Tibial nerve (tissue), 4 donors: ENCODE data around the gene CDR2L. TPM values are rescaled to one million over a fixed set of nuclear protein-coding genes. Genes with fewer than 3 reads are reported as not detected.

ENCODE experiments used
- DNase-seq, 2 donors: peaks; one replicate each; pipeline ENCODE4 v3.0.0-alpha.2; 2019; ENCODE audit warnings: low spot score in 2 of 2
- H3K27ac ChIP-seq, 4 donors: fragments of 200-600 bp; sonication (generic) in 3 of 4; one replicate each; pipeline ENCODE4 v1.5.1; 2017 to 2019; ENCODE audit warnings: mild to moderate bottlenecking in 1 of 4
- H3K27me3 ChIP-seq, 2 donors: fragments of 200-600 bp; sonication (generic) in 1 of 2; one replicate each; pipeline versions ENCODE4 v1.5.1 to v1.6.0; 2017 to 2019
- H3K36me3 ChIP-seq, 3 donors: fragments of 200-600 bp; sonication (generic); one replicate each; pipeline ENCODE4 v1.5.1; 2018 to 2019
- H3K4me1 ChIP-seq, 4 donors: fragments of 200-600 bp; sonication (generic) in 3 of 4; one replicate each; pipeline ENCODE4 v1.5.1; 2017 to 2019
- H3K4me3 ChIP-seq, 4 donors: fragments of 200-600 bp; sonication (generic) in 3 of 4; one replicate each; pipeline ENCODE4 v1.5.1; 2017 to 2019; ENCODE audit warnings: mild to moderate bottlenecking in 1 of 4, moderate library complexity in 1 of 4
- H3K9me3 ChIP-seq, 4 donors: fragments of 200-600 bp; sonication (generic) in 3 of 4; one replicate each; pipeline ENCODE4 v1.5.1; 2017 to 2019
- EP300 ChIP-seq, 2 donors: sonication (generic); formaldehyde crosslinking; IDR thresholded peaks; one replicate each; pipeline ENCODE4 v1.6.1; 2017; ENCODE audit warnings: antibody characterized with exemption in 2 of 2, mild to moderate bottlenecking in 1 of 2
- POLR2A ChIP-seq, 2 donors: fragments of 450-650 bp; IDR thresholded peaks; one replicate each; pipeline ENCODE4 v1.6.1; 2017; ENCODE audit warnings: antibody characterized with exemption in 2 of 2, mild to moderate bottlenecking in 2 of 2, moderate library complexity in 2 of 2
- WGBS, 2 donors: methylation state at CpG; one replicate each; pipeline ENCODE4 v1.1.5; 2018; 5-methylcytosine and 5-hydroxymethylcytosine counted together
- total RNA-seq, 4 donors: library from RNA; depleted of rRNA; stranded (reverse); fragments of >200 nt; gene quantifications; one replicate each; pipeline ENCODE4 v1.1.0, GENCODE V29; 2016
- TF ChIP-seq, protein P1 (sequence below), 5 experiments: fragments of 200-600 bp in 3 of 5; fragments of 450-650 bp in 2 of 5; sonication (generic) in 3 of 5; IDR thresholded peaks; one replicate each; pipeline ENCODE4 v1.5.1; 2016 to 2019; ENCODE audit warnings: antibody characterized with exemption in 5 of 5, mild to moderate bottlenecking in 3 of 5, moderate library complexity in 2 of 5

The CDR2L gene
- total RNA-seq, 4 donors from 2014 or later = 10.7 to 19.2 (median 13.9) TPM

DNA sequence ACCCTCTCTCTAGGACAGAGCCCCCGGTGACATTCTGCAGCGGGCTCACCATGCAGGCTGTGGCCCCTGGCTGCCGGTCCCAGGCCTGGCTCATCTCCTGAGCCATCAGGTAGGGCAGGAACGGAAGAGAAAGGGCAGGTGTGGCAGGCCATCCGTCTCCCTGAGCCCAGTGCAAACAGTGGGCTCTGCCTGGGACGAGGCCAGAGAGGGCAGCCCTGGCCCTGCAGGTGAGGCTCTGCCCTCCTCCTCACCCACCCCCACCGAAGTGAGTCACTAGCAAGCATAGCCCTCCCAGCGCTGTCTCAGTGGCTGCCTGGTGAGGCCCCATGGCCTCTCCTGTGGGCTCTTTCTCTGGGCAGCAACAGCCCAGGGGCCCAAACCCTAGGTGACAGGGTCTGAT is 37.2 kb upstream of the CDR2L start:
- Histone ChIP-seq H3K36me3 (no peaks in the 10 kb centered on the region), H3K4me3 (no peak overlapping the region), H3K4me1 (no peaks in the 10 kb centered on the region), H3K27me3 (peaks cover 0 to 28% of the 10 kb centered on the region in 2 donors), H3K9me3 (no peaks in the 10 kb centered on the region), H3K27ac (no peak overlapping the region)
- TF ChIP-seq EP300 (IDR thresholded peaks at IDR 0.05) (no peak), POLR2A (IDR thresholded peaks at IDR 0.05) (no peak)
- TF ChIP-seq, protein P1, sequence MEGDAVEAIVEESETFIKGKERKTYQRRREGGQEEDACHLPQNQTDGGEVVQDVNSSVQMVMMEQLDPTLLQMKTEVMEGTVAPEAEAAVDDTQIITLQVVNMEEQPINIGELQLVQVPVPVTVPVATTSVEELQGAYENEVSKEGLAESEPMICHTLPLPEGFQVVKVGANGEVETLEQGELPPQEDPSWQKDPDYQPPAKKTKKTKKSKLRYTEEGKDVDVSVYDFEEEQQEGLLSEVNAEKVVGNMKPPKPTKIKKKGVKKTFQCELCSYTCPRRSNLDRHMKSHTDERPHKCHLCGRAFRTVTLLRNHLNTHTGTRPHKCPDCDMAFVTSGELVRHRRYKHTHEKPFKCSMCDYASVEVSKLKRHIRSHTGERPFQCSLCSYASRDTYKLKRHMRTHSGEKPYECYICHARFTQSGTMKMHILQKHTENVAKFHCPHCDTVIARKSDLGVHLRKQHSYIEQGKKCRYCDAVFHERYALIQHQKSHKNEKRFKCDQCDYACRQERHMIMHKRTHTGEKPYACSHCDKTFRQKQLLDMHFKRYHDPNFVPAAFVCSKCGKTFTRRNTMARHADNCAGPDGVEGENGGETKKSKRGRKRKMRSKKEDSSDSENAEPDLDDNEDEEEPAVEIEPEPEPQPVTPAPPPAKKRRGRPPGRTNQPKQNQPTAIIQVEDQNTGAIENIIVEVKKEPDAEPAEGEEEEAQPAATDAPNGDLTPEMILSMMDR (IDR thresholded peaks at IDR 0.05) = no peak
- 57 to 63% methylated on average over 6 to 7 of the region's 8 CpGs for WGBS, 2 donors
- no peak for DNase-seq

DNA sequence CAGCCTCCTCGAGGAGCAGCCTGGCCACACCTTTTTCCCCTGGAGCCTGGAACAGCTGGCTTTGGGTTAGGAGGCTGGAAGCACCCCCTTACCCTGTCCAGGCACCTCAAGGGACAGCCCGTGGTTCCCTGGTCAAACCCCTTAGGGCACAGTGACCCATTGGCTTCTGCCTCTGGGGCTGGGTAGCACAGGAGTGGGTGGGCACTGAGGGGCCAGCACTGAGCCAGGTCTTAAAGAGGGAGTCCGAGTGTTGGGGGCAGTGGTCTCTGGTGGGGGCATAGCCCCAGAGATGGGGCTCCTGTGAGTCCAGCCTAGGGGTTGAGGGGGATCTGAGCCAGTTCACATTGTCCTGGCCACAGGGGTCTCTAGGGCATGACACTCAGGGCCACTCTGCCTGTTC is 36.4 kb upstream of the CDR2L start:
- H3K27ac ChIP-seq = no peak overlapping the region
- H3K36me3 ChIP-seq = no peaks in the 10 kb centered on the region
- H3K4me1 ChIP-seq = no peaks in the 10 kb centered on the region
- peaks cover 0 to 23% of the 10 kb centered on the region in 2 donors for H3K27me3 ChIP-seq
- H3K4me3 ChIP-seq = no peak overlapping the region
- 52 to 58% methylated on average over 2 of the region's 3 CpGs for WGBS, 2 donors
- no peak for TF ChIP-seq POLR2A (IDR thresholded peaks at IDR 0.05)
- TF ChIP-seq EP300 (IDR thresholded peaks at IDR 0.05) = no peak
- TF ChIP-seq, protein P1 (IDR thresholded peaks at IDR 0.05) = no peak
- DNase-seq = no peak
- no peaks in the 10 kb centered on the region for H3K9me3 ChIP-seq

DNA sequence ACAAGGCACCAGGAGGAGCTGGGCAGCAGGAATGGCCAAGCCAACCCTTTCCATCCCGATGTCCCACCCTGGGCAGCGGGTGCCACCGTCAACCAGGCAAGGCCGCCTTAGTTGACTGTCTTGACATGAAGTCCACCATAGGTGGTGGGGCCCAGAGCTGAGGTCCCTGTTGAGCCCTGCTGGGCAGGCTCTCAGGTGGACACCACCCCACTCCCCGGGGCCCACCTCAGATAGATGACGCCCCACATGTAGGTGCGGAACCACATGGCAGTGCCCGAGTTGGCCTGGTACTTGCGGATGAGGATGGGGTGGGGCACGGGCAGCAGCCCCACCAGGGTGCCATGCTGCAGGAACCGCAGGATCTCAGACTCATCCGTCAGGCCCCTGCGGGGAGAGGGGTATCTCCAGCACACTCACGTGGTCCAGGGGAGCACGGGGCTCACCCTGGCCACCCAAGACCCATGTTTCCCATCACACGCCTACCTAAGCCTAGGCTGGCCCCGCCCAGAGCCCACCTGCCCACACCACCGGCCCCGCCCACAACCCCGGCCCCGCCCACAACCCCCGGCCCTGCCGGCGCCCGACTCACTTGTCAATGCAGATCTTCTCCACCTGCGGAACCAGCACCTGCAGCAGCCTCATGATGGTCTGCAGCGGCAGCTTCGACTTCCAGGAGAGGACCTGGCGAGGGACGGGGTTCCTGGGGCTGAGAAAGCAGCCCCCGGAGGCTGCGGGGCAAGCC is 35.6 kb upstream of the CDR2L start:
- 73 to 89% methylated on average over 10 to 31 of the region's 32 CpGs for WGBS, 2 donors
- TF ChIP-seq EP300 (IDR thresholded peaks at IDR 0.05) (no peak), POLR2A (IDR thresholded peaks at IDR 0.05) (no peak)
- TF ChIP-seq, protein P1 (IDR thresholded peaks at IDR 0.05) = no peak
- Histone ChIP-seq H3K4me3 (no peak overlapping the region), H3K27ac (no peak overlapping the region), H3K4me1 (no peaks in the 10 kb centered on the region), H3K27me3 (peaks cover 0 to 18% of the 10 kb centered on the region in 2 donors), H3K9me3 (no peaks in the 10 kb centered on the region), H3K36me3 (no peaks in the 10 kb centered on the region)
- DNase-seq = no peak

DNA sequence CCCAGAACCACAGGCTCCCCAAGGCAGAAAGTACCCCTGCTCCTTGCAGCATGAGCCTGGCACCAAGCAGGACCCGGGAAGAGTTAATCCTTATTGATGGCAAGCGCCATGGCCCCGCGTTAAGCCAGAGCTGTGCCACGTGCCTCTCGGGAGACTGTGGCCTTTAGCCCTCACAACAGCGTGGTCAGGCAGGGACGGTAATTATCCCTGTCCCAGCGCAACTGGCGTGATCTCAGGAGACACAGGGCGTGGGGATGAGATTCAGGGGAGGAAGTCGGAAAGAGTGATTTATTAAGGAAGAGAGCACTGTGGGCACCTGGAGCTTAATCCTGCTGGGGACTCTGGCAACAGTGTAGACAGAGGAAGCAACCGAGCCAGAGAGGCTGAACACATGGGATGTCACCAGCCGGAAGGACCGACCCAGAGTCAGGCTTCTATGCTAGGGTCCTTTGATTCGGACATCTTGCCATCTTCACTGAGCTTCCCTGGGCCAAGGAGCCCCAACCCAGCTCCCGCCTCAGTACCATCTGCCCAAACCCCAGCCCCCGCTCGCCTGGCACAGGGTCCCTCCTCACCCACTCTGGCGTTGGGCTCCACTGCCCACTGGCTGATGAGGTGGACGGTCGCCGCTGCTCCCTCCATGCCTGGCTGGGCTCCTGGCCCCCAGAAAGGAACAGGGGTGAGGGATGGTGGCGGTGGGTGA is 34.9 kb upstream of the CDR2L start:
- Histone ChIP-seq H3K9me3 (no peaks in the 10 kb centered on the region), H3K4me1 (no peaks in the 10 kb centered on the region), H3K36me3 (no peaks in the 10 kb centered on the region), H3K4me3 (no peak overlapping the region), H3K27me3 (peaks cover 0 to 18% of the 10 kb centered on the region in 2 donors), H3K27ac (no peak overlapping the region)
- WGBS, 2 donors = 60 to 62% methylated on average over 23 to 24 of the region's 24 CpGs
- DNase-seq = no peak
- TF ChIP-seq POLR2A (IDR thresholded peaks at IDR 0.05) = no peak
- TF ChIP-seq EP300 (IDR thresholded peaks at IDR 0.05) = no peak
- TF ChIP-seq, protein P1 (IDR thresholded peaks at IDR 0.05) = no peak

DNA sequence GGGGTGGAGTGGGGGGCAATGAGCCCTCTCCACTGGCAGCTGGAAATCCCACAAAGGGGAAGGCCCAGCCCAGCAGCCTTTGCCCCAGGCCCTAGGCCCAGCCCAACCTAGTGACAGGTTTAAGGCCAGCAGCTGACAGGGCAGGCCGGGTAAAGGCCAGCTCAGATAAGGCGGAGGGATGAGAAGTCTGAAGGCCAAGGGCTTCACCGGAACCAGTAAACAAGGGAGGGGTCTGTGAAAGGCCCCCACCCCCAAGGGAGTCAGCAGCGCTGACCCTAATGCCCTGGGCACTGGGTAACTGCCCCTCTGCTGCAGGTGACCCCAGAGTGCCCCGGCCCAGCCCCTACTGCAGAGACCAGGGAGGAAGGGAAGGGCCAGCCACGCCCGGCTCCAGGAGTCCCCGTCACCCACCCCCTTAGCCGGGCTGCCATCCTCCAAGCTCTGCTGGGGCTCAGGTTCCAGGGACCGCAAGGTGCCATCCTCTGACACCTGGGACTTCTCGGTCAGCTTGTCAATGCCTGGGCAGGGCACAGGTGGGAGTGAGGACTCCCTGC is 34.2 kb upstream of the CDR2L start:
- Histone ChIP-seq H3K27ac (no peak overlapping the region), H3K27me3 (peaks cover 0 to 18% of the 10 kb centered on the region in 2 donors), H3K4me3 (no peak overlapping the region), H3K36me3 (no peaks in the 10 kb centered on the region), H3K9me3 (no peaks in the 10 kb centered on the region), H3K4me1 (peaks cover 0 to 2% (median 0%) of the 10 kb centered on the region in 4 donors)
- DNase-seq = no peak
- 79 to 87% methylated on average over 6 to 11 of the region's 11 CpGs for WGBS, 2 donors
- TF ChIP-seq POLR2A (IDR thresholded peaks at IDR 0.05) (no peak), EP300 (IDR thresholded peaks at IDR 0.05) (no peak)
- TF ChIP-seq, protein P1 (IDR thresholded peaks at IDR 0.05) = no peak
